HG03045 (cell line): ENCODE data around the gene IFITM1.
"Not testable (repeated sequence)": the region's sequence is repeated elsewhere in the genome, so short reads cannot be mapped to it uniquely, and the experiment has no call there.

Experiments used
- ATAC-seq: cut with Tn5 transposase; IDR thresholded peaks from one replicate; pipeline ENCODE4 v1.9.1; 2021; ENCODE audit warnings: mild to moderate bottlenecking, moderate library complexity; ENCODE audit not compliant: unreplicated experiment

The IFITM1 gene

DNA sequence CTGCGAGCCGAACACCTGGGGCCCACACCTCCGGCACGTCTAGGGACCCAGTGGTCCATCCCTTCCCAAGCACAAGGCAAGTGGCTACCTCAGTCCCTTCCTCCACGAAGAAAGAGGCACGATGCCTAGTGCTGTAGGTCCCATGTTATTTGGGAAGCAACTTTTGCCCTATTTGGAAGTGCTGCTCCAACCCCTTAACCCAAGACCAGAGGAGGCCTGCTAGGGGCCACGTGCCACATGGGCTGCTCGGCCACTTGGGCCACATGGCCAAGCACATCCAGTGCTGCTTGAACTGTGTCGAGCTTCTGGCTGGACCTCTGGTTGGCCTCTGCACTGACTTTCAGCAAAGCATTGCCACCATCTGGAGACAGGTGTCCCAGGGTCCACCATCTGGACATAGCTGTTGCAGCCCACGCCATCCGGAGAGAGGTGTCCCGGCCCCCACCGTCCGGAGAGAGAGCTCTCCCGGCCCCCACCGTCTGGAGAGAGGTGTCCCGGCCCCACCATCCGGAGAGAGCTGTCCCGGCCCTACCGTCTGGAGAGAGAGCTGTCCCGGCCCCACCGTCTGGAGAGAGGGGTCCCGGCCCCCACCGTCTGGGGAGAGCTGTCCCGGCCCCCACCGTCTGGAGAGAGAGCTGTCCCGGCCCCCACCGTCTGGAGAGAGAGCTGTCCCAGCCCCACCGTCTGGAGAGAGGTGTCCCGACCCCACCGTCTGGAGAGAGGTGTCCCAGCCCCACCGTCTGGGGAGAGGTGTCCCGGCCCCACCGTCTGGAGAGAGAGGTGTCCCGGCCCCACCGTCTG is 49.0 kb downstream of the IFITM1 start:
- ATAC-seq, result no peak

GRCh38 chr11:363443-363805 is 49.6 kb downstream of the IFITM1 start:
- not testable (repeated sequence) for ATAC-seq

GRCh38 chr11:363948-364761 is 50.3 kb downstream of the IFITM1 start:
- no peak for ATAC-seq
